HG02623 (cell line): ENCODE data around the gene KCNJ1.
A peak's percentile ranks its signal among the peaks of the same experiment; 100 is the strongest.

Experiments used
- ATAC-seq: cut with Tn5 transposase; IDR thresholded peaks from one replicate; pipeline ENCODE4 v1.9.1; 2021; ENCODE audit warnings: moderate library complexity; ENCODE audit not compliant: unreplicated experiment

KCNJ1 gene

GRCh38 chr11:128825050-128825784 lies 41.9 kb downstream of the KCNJ1 start:
- no peak for ATAC-seq

DNA sequence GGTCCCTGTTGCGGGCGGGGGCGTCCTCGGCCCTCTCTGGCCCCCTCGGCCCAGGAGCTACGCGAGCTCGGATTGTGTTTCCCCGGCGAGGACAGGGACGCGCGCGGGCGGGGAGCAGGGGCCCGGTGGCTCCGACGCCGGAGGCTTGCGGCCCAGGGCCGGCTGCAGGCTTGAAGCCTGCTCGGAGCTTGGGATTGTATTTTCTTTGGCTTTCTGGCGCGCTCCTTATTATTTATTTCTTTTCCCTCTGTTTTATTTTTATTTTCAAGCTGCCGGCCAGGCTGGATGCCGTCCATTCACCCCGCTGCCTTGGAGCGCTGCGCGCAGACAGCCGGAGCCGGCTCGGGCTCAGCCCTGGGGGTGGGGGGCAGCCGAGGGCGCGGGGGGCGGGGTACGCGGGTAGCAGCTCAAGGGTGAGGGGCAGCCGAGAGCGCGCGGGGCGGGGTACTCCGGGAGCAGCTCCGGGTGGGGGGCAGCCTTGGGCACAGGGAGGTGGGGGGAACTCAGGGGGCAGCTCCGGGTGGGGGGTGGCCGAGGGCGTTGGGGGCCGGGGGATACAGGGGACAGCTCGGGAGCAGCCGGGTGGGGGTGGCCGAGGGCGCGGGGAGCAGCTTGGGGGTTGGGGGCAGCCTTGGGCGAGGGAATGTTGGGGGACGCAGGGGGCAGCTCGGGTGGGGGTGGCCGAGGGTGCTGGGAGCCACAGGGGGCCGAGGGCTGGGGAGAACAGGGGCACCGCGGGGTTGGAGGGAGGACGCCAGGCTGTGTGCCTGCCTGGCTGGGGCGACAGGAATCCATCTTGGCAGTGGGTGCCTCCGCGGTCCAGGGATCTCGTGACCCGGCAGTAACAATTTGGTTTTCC lies 42.7 kb downstream of the KCNJ1 start:
- no peak for ATAC-seq

- no peak for ATAC-seq
Observed at GRCh38 chr11:128823753-128824152, 43.3 kb downstream of the KCNJ1 start.

- no peak for ATAC-seq
Observed at GRCh38 chr11:128822130-128822529, 45.0 kb downstream of the KCNJ1 start.

DNA sequence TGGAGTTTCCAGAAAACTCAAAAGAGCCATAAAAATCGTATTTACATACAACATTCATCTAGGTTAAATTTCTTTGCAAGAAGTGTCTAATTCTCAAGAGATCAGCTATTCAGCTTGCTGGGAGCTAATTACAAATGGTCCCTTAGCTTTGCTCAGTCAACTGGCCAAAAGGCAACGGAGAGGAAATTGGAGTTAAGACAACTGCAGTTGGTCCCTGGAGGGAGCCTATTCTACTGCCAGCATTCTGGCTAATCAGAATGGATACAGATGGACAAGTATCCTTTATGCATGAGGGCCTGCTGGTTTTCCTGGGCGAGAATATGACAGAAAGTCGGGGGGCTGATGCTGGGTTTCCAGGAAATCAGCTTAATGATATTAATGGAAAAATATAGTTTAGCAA lies 45.5 kb downstream of the KCNJ1 start:
- ATAC-seq = no peak

- no peak for ATAC-seq
Observed at GRCh38 chr11:128819198-128819597, 47.9 kb downstream of the KCNJ1 start.

- ATAC-seq = no peak
Observed at GRCh38 chr11:128814856-128815705, 52.0 kb downstream of the KCNJ1 start.

DNA sequence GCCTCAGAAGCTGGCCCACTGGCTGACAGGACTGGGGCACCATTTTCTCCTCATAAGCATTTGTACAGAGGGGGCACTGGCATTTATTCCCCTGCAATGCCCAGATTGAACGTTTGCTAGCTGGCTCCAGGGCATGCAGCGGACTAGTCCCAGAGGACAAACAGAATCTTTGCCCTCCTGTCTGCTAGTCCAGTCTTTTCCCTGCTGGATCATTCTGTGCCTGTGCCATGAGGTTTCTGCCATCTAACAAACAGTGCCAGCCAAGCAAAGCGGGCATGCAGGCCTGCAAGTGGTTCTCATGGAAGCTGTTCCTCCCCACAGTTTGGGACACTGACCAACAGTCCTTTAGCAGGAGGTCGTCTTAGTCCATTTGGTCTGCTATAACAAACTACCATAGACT lies 53.4 kb downstream of the KCNJ1 start:
- ATAC-seq = no peak

DNA sequence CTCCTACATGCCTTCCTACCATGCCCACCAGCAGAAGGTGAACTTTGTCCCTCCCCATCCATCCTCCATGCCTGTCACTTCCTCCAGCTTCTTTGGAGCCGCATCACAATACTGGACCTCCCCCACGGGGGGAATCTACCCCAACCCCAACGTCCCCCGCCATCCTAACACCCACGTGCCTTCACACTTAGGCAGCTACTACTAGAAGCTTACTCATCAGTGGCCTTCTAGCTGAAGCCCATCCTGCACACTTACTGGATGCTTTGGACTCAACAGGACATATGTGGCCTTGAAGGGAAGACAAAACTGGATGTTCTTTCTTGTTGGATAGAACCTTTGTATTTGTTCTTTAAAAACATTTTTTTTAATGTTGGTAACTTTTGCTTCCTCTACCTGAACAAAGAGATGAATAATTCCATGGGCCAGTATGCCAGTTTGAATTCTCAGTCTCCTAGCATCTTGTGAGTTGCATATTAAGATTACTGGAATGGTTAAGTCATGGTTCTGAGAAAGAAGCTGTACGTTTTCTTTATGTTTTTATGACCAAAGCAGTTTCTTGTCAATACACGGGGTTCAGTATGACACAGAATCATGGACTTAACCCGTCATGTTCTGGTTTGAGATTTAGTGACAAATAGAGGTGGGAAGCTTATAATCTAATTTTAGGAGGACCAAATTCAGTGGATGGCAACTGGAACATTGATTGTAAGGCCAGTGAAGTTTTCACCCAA lies 56.1 kb downstream of the KCNJ1 start:
- ATAC-seq = no peak

DNA sequence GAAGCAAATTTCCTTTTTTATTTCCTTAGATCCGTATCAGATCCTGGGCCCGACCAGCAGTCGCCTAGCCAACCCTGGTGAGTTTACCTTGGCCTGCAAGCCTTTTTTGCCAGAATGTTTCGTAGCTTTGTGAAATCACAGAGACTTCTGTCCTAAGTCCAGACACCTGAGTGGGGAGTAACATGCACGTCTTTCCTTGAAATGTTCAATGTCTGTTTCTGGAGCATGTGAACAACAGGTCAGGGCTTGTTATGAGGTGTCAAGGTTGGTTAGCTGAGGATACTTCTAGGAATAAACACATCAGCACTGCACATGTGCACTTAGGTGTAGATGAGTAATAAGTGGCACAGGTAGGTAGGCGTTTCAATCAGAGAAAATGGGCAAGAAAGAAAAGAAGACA lies 58.0 kb downstream of the KCNJ1 start:
- ATAC-seq = no peak

DNA sequence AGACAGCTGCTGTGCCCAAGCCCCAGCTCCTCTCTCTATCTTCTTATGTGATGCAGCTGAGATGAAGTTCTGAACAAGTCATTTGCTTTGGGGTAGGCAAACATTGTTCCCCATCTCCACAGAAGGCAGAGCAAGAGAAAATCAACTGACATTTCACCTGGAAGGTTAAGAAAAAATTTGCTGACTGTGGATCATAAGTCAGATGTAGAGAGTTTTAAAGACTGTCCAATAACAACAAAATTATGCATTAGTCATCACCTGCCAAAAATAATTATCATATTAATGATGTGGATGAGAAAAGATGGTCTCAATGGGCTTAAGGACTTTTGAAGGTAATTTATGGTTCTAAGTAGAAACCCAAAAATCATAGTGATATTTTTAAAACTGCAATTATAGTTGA lies 59.2 kb downstream of the KCNJ1 start:
- no peak for ATAC-seq

DNA sequence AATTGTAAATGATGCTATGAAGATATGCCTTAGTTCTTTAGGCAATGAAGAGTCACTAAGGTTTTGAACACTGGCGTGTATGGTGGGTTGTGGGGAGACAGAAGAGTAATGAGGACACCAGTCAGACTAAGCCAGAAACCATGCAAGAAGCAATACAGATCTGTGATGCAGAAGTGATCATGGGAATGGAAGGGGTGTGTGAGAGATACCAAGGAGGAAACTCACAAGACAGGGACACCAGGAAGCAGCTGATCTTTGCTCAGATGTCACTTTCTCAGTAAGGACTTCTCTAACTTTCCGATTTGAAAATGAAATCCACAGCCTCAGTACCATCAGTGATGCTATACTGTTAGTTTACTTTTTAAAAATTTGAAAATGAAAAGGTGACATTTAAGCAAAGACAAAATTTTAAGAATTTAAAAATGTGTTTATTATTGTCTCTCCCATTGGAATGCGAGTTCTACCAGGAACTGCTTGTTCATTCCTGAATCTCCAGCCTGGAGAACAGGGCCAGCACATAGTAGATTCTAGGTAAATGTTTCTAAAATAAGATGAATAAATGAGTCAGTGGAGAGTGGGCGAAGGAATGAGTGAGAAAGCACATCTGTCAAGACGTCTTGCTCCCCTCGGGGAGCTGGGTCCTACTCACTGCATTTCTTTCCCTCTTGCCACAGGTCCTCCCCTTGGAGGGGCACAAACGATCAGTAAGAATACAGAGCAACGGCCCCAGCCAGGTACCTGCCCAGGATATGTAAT lies 60.4 kb downstream of the KCNJ1 start:
- ATAC-seq = no peak

GRCh38 chr11:128804481-128804880 lies 62.6 kb downstream of the KCNJ1 start:
- no peak for ATAC-seq

GRCh38 chr11:128803449-128804245 lies 63.4 kb downstream of the KCNJ1 start:
- no peak for ATAC-seq

- no peak for ATAC-seq
Observed at GRCh38 chr11:128803011-128803410, 64.1 kb downstream of the KCNJ1 start.

DNA sequence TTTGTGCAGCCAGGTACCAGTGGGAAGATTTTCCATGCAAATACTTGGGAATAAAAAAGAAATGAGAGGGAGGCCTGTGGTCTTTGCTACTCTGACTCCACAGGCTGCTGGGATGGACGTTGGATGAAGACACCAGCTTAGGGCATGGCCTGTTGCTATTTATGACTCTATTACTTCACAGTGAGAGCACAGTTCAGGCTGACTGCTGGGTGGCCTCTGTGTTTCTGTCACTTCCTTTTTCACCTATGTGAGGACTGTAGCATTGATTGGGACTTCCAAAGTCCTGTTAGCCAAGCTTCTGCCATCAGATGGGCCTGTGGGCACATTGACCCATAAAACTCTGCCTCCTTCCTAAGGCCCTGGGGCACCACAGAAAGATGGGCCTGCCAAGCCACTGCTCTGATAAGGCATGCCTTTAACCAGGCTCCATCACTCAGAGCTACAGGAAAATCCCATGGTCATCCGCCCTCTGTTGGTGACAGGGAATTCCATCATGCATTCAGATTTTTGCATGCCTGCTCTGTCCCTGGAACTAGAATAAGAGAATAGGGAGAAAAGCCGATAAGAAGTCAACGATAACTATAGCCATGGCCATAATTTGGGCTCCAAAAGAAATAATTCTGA lies 64.6 kb downstream of the KCNJ1 start:
- no peak for ATAC-seq

- no peak for ATAC-seq
Observed at GRCh38 chr11:128800871-128801417, 66.2 kb downstream of the KCNJ1 start.

DNA sequence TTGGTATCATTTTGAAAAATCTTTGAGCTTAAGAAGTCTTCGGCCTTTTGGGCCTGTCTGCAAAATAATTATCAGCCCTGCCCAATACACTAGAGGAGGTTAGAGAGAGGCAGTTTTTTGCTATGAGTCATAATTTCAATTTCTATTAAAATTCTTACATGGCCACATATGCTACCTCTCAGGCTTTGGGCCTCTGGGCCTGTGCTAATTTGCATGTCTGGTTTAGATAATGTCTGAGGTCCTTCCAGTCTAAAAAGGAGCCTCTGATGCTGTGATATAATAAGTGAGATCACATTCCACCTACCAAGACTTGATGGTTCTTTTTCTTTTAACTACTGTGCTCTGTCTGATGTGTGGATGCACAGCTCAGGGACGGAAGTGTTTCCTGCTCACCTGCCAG lies 70.8 kb downstream of the KCNJ1 start:
- ATAC-seq = peak; percentile 98
